ENCODE results near the gene ZMYND11.
A peak's percentile ranks its signal among the peaks of the same experiment; 100 is the strongest.

The ZMYND11 gene

GRCh38 chr10:135132-135600, at the start of gene ZMYND11:
ZMYND11 (plus strand) TSS chr10:135455; CDS start chr10:180013, 44,558 bp downstream.
- DNase-seq, result peak; percentile 53

DNA sequence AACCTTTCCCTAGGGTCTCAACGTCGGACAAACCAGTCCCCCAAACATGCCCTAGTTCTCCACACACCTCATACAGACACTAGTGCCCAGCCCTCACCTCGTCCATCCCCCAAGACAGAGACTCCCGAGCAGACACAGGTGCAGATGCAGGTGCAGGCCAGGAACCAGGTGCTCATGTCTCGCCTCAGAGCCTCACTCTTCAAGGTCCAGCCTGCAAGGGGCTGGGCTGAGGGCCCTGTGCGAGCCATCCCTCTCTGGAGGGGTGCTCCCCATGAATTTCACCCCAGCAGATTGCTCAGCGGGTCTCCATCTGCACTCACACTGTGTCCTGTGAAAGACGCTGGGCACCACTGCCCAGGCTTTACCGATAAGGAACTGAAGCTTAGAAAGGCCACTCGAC, 49.2 kb upstream of the ZMYND11 start:
- DNase-seq, result no peak

DNA sequence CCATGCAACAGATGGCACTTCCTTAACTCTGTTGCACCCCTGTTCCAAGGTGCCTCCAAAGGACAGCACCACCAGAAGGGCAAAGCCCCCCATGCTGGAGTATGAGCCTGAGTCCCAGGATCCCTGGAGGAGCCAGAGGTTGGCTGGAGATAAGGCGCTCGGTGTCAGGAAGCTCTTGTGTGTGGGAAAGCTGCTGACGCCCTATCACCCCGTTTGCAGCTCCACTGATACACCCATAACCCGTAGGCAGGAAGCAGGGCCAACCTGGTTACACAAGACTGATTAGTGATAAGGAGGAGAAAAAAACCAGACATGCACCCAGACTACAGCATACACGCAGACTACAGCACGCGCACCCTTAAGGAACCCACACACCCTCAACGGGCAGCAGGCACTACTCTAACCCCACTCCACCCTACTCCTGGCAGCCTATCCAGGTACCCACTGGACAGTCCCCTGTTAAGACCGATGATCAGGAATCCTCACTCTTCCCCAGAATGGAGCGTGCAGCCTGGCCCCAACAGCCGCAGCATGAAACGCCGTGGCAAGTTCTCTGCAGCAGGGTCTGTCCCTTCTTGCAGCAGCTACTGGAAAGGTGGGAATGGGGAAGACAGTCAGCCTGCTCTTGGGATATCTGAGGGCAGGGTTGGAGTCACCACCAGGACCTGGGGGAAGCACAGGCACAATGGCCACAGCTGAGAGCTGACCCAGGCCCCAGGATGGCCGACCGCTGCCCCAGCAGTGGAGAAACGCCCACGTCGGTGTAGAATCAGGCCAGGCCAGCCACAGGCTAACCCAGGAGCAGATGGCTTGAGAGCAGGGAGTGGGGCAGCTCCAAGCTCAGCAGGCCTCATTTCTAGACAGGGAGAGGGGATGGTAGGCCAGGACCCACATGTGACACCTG, 47.8 kb upstream of the ZMYND11 start:
- no peak for DNase-seq

- DNase-seq, result no peak
These were observed 47.0 kb upstream of the ZMYND11 start for GRCh38 chr10:88253-88652.

DNA sequence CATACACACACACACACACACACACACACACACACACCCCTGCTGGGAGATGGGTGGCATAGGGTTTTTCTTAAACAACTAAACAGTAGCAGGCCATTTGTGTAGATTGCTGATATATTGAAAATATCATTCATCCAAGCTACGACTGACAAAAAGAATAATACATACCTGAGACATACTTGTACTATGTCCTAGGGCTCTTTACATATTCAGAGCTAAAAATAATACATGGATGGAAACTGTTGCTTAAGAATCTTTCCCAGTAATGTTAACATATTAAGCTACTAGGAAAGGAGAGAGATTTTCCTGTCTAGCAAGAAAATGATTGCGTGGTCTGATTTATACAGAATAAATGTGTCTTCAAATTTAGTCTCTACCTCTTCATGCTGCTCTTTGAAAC, 46.0 kb upstream of the ZMYND11 start:
- DNase-seq, result no peak

DNA sequence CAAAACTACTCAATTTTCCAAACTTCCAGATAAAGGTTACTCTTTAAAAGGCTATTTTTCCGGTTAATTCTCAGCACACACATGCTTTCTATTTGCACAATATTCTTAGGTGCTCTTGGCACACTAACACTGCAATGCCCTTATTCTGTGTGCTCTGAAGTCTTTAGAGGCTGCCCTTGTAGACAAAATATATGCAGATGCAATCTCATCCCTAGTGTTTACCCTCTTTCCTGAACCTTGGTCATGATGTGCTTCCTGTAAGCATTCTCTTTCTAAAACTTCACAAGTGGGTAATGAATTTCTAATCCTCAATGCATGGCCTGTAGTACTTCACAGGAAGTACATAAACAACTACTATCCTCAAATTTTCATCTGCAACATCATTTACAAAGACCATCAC, 45.1 kb upstream of the ZMYND11 start:
- DNase-seq, result no peak

GRCh38 chr10:91313-91712, 43.9 kb upstream of the ZMYND11 start:
- no peak for DNase-seq

DNA sequence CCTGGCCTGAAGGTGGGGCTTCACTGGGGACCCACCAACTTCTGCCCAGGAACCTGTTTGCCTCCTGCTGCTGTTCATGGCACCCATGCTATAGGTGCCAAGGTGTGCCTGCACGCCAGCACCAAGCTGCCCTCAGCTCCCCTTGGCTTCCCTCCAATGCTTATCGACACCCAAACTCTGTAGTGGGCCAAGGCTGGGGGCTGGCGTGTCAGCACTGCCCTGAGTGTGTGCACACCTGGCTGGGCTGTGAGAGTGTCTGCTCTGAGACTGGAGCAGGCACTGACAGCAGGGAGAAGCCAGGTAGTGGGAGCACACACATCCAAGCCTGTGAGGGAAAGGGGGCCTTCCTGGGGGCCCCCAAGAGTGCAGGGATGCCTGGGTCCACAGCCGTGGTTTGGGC, 43.1 kb upstream of the ZMYND11 start:
- DNase-seq, result no peak

GRCh38 chr10:92846-93245, 42.4 kb upstream of the ZMYND11 start:
- DNase-seq, result no peak

DNA sequence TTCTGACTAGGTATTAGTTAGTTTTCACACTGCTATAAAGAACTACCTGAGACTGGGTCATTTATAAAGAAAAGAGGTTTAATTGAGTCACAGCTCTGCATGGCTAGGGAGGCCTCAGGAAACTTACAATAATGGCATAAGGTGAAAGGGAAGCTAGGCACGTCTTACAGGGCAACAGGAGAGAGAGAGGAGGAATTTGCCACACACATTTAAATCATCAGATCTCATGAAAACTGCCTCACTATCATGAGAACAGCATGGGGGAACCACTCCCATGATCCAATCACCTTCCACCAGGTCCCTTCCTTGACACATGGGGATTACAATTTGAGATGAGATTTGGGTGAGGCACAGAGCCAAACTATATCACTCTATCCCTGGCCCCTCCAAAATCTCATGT, 40.6 kb upstream of the ZMYND11 start:
- no peak for DNase-seq

DNA sequence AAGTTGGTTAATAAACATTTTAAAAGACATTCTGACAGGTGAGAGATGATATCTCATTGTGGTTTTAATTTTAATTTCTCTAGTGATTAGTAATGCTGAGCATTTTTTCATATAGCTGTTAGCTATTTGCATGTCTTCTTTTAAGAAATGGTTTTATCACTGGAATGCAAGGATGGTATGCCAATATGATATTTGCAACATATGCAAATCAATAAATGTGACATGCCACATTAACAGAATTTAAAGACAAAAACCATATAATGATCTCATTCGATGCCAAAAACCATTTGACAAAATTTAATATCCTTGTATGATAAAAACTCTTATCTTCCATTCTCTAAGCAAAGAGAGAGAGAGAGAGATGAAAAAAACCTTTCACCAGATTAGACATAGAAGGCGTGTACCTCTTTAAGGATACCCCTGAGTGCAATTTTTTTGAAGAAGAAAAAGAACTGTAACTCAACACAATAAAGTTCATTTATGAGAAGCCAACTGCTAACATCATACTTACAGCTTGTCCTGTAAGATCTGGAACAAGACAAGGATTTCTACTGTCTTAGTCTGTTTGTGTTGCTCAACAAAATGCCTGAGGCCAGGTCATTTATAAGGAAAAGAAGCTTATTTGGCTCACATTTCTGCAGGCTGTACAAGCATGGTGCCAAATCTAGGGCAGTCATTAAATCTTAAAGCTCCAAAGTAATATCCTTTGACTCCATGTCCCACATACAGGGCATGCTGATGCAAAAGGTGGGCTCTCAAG, 39.7 kb upstream of the ZMYND11 start:
- DNase-seq, result no peak

DNA sequence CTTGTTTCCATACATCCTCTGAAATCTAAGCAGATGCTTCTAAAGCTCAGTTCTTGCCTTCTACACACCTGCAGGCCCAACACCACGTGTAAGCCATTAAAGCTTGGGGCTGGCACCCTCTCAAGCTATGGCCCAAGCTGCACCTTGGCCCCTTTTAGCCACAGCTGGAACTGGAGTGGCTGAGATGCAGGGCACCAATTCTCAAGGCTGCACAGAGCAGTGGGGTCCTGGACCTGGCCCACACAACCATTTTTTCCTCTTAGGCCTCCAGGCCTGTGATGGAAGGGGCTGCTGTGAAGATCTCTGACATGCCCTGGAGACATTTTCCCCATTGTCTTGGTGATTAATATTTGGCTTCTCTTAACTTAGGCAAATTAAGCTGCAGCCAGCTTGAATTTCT, 38.8 kb upstream of the ZMYND11 start:
- no peak for DNase-seq

DNA sequence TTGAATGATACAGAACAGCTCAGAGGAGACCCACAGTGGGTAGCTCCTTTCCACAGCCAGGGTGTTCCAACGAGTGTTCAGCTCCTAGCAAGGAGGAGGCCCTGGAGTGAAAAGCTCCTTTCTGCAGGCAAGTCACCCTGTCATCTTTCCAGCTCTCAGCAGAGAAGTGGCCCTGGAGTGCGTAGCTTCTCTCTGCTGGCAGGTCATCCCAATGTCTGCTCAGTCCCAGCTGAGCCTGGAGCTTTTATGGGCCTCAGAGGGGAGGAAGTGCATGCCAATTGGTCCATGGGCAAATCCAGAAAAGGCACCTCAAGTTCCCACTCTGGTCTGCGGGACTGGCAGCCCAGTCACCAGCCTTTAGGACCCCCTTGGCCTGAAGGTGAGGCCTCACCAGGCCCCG, 30.8 kb upstream of the ZMYND11 start:
- no peak for DNase-seq

- no peak for DNase-seq
These were observed 30.2 kb upstream of the ZMYND11 start for GRCh38 chr10:104862-105565.

GRCh38 chr10:105806-106205, 29.4 kb upstream of the ZMYND11 start:
- no peak for DNase-seq

DNA sequence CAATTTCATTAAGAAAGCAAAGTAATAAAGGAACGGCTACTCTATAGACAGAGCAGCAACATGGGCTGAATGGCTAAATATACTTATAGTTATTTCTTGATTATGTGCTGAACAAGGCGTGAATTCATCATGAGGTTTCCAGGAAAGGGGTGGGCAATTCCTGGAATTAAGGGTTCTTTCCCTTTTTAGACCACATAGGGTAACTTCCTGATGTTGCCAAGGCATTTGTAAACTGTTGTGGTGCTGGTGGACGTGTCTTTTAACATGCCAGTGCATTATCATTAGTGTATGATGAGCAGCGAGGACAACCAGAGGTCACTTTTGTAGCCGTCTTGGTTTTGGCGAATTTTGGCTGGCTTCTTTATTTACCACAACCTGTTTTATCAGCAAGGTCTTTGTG, 28.5 kb upstream of the ZMYND11 start:
- DNase-seq, result no peak

DNA sequence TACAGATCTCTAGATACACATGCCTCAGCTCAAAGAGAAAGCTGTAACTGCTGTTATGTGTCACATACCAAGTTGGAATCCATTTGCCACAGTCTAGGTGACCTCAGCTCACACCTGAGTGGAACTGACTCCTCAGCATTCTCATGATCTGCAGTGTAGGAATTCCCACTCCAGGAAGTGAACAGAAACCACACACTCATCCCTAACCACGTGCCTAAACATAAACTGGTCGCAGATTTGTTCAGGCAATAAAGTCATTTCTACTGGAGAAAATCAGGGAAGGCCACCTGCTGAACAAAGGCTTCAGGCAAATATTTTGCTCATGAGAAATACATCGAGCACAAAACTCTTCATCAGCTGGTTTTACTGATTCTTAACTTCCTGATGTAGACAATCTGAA, 23.0 kb upstream of the ZMYND11 start:
- no peak for DNase-seq

GRCh38 chr10:124874-125273, 10.4 kb upstream of the ZMYND11 start:
- no peak for DNase-seq

DNA sequence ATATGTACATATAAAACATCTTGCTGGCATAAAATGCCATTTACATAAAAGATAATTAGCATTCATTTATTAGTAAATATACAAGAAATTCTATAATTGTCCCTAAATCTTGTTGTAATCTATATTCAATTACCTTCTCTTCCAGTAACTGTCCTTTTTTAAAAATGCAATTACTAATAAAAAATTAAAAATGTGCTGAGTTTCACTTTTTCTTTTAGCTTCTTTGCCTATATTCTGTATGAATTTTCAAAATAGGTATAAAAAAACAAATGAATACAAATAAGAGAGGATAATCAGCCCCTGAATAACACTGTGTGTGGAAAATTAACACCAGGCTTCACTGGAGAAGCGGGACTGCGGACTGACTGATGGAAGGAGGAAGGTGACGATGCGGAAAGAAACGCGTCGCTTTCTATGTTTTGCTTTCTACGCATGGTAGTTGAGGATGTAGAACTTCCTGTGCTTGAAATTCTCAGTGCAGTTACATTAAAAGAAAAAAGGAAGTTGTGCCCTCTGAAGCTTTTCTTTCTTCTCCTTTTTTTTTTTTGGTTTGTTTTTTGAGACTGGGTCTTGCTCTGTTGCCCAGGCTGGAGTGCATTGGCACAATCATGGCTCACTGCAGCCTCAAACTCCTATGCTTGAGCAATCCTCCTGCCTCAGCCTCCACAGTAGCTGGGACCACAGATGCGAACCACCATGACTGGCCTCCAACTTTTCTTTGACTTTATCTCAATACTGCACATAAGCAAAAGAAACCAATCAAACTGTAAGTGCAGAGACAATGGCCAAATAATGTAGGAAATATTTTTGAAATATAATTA, 7.4 kb upstream of the ZMYND11 start:
- DNase-seq, result peak; percentile 14

DNA sequence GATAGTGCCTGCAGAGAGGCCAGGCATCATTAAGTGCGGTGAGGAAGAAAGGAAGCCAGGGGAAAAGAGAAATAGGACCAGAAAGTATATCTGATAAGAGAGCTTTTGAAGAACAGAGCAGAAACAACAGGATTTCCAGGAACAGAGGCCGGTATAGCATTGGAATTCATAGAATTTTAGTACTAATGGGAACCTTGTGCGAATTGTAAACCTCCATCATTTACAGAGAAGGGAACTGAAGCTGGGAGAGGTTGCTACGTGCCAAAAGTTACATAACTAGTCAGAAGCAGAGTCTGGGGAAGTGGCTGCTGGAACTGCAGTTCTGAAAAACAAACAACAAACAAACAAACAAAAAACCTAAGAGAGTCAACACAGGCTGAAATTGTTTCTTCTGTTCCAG, 5.4 kb upstream of the ZMYND11 start:
- DNase-seq, result no peak

GRCh38 chr10:132946-133898, 2.0 kb upstream of the ZMYND11 start:
- DNase-seq, result no peak
